BJ (cell line): ENCODE data around the gene ALOXE3. TPM values are rescaled to one million over a fixed set of nuclear protein-coding genes. Genes with fewer than 3 reads are reported as not detected.
A peak's percentile ranks its signal among the peaks of the same experiment; 100 is the strongest.

Source experiments
- CTCF ChIA-PET: fragments of 350-600 bp; formaldehyde crosslinking; extraction: SDS; loops from one replicate; lab custom pipeline; 2021; ENCODE audit warnings: antibody characterized with exemption, inconsistent platforms; lab: Yijun Ruan, JAX
- POLR2A ChIA-PET: fragments of 300-600 bp; sonication (Branson Sonifier 250); formaldehyde crosslinking; extraction: SDS; loops from one replicate; lab custom pipeline; 2021; ENCODE audit warnings: antibody characterized with exemption; lab: Charles Lee
- DNase-seq: peaks from one replicate; pipeline ENCODE4 v3.0.0-alpha.2; 2011; ENCODE audit warnings: low read depth
- H3K27me3 ChIP-seq: 2 replicates; pipeline ENCODE4 v1.6.0; 2011; ENCODE audit warnings: low read length; ENCODE audit not compliant: control insufficient read depth, insufficient read depth
- H3K36me3 ChIP-seq: 2 replicates; pipeline ENCODE4 v1.5.1; 2011; ENCODE audit warnings: low read length; ENCODE audit not compliant: control insufficient read depth, insufficient read depth
- H3K4me3 ChIP-seq: 2 replicates; pipeline ENCODE4 v1.5.1; 2011; ENCODE audit warnings: low read depth, mild to moderate bottlenecking, control low read depth, low read length
- CTCF ChIP-seq: IDR thresholded peaks from 2 replicates; pipeline ENCODE4 v1.5.1; 2011; ENCODE audit warnings: low read depth, mild to moderate bottlenecking, control low read depth, inconsistent platforms, low read length, moderate library complexity; ENCODE audit not compliant: insufficient read depth
- polyA plus RNA-seq: library from polyadenylated mRNA; depleted of rRNA; stranded (reverse); fragments of >200 nt; gene quantifications from 2 replicates; pipeline ENCODE4 v1.2.3, GENCODE V29; 2011

ALOXE3 gene
- polyA plus RNA-seq, 1 experiment, result 0.10 TPM

DNA sequence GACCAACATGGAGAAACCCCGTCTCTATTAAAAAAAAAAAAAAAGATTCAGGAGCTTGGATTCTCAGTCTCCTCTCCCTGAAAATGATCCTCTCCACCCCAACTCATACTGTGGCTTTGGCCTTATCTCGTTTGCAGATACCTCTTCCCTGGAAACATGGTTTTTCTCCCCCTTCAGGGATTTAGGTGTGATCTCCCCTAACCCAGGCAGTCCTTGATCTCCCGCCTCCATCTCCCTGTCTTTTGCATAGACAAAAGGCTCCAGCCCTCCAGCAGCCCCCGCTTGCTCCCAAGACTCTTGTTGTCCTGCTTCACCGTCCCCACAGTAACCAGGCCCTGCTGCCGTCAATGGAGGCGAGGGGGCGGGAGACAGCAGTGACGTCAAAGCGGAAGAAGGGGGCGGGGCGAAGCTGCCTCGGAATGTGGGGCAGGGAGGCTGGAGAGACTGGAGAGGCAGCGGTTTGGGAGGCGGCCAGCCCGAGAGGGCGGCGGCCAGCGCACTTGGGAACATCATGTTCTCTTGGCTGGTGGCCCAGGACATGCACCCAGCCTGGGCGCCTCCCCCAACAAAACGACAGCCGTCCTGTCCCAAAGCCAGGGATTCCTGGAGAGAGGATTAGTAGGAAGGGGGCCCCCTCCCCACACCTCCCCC, 35.8 kb upstream of the ALOXE3 start:
- ChIA-PET CTCF (interaction anchor here (0.8 to 2.0 kb wide), 6 partner anchors 10 to 68 kb away, joined by 3 to 9 read pairs (median 4); no protein-coding TSS in a partner anchor), POLR2A (interaction anchor here (1.2 kb wide), 1 partner anchor 19 kb away, joined by 3 read pairs; no protein-coding TSS in a partner anchor)
- H3K36me3 ChIP-seq, result peaks cover 9% of the 10 kb centered on the region
- no peaks in the 10 kb centered on the region for H3K27me3 ChIP-seq
- TF ChIP-seq CTCF, result no peak
- peak; percentile 97 for DNase-seq
- no peak overlapping the region for H3K4me3 ChIP-seq

- CTCF ChIA-PET, result interaction anchor here (0.8 to 2.0 kb wide), 6 partner anchors 11 to 68 kb away, joined by 3 to 9 read pairs (median 4); no protein-coding TSS in a partner anchor
- Histone ChIP-seq H3K27me3 (no peaks in the 10 kb centered on the region), H3K4me3 (no peak overlapping the region), H3K36me3 (peaks cover 11% of the 10 kb centered on the region)
- POLR2A ChIA-PET, result interaction anchor here (1.2 kb wide), 1 partner anchor 20 kb away, joined by 3 read pairs; no protein-coding TSS in a partner anchor
- peak; percentile 77 for DNase-seq
- no peak for TF ChIP-seq CTCF
Measured at GRCh38 chr17:8153525-8153956, 35.2 kb upstream of the ALOXE3 start.

- Histone ChIP-seq H3K4me3 (no peak overlapping the region), H3K36me3 (peaks cover 16% of the 10 kb centered on the region), H3K27me3 (no peaks in the 10 kb centered on the region)
- ChIA-PET POLR2A (no interaction called here), CTCF (interaction anchor here (1.1 to 2.0 kb wide), 3 partner anchors 13 to 33 kb away, joined by 3 to 9 read pairs (median 4); no protein-coding TSS in a partner anchor)
- DNase-seq, result no peak
- TF ChIP-seq CTCF, result no peak
Measured at GRCh38 chr17:8153031-8153451, 34.7 kb upstream of the ALOXE3 start.

GRCh38 chr17:8152112-8152775, 33.9 kb upstream of the ALOXE3 start, which contains the start of gene PER1:
PER1 (minus strand) TSS chr17:8152404; CDS start chr17:8150706, 1,698 bp downstream.
- peaks cover 22% of the 10 kb centered on the region for H3K36me3 ChIP-seq
- H3K27me3 ChIP-seq, result no peaks in the 10 kb centered on the region
- peak within 1 kb of the TSS; percentile 63 for H3K4me3 ChIP-seq
- ChIA-PET POLR2A (no interaction called here), CTCF (interaction anchor here (0.5 to 0.9 kb wide), 3 partner anchors 20 to 301 kb away, joined by 3 to 6 read pairs (median 3); no protein-coding TSS in a partner anchor)
- no peak for TF ChIP-seq CTCF
- peak; percentile 53 for DNase-seq
